Measurements from ENCODE around the gene PRKAR2B.
"Not testable (repeated sequence)": the region's sequence is repeated elsewhere in the genome, so short reads cannot be mapped to it uniquely, and the experiment has no call there.

The PRKAR2B gene

DNA sequence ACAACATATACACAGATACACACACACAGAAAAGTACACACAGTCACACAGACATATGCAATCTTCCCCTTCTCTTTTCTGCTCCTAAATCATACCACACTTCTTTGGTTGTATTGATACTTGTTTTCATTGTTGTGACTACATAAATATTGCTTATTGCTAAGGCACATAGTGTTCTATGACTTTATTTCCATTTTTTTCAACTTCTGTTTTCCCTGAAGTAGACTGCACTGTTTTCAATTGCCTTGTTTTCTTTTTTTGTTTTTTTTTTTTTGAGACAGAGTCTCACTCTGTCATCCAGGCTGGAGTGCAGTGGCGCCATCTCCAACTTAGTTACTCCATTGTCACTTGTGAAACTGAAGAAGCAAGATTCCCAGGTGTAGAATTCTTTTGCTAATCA lies 10.0 kb upstream of the PRKAR2B start:
- no peak for DNase-seq (ENCODE audit: low spot score)
- TF ChIP-seq CTCF (IDR thresholded peaks at IDR 0.05), result no peak
- no peak overlapping the region for H3K4me3 ChIP-seq
- no peak overlapping the region for H3K27ac ChIP-seq

GRCh38 chr7:107035446-107035845 lies 9.1 kb upstream of the PRKAR2B start:
- no peak for DNase-seq (ENCODE audit: low spot score)
- Histone ChIP-seq H3K4me3 (no peak overlapping the region), H3K27ac (no peak overlapping the region)
- no peak for TF ChIP-seq CTCF (IDR thresholded peaks at IDR 0.05)

DNA sequence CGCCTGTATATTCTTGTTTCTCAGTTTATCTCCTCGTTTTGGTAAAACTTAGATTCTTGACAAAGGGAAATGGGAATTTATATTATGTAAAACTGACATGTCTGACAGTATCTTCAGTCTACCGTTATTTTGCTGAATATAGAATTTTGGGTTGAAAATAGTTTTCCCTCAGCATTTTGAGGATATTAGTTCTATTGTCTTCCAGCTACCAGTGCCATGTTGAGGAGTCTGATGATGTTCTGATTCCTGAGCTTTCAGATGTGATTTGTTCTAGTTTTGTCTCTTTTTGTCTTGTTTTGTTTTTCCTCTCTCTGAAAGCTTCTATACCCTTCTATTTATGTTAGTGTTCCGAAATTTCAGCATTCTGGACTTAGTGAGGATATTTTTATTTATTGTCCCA lies 8.0 kb upstream of the PRKAR2B start:
- DNase-seq (ENCODE audit: low spot score), result no peak
- no peak for TF ChIP-seq CTCF (IDR thresholded peaks at IDR 0.05)
- H3K4me3 ChIP-seq, result no peak overlapping the region
- no peak overlapping the region for H3K27ac ChIP-seq

DNA sequence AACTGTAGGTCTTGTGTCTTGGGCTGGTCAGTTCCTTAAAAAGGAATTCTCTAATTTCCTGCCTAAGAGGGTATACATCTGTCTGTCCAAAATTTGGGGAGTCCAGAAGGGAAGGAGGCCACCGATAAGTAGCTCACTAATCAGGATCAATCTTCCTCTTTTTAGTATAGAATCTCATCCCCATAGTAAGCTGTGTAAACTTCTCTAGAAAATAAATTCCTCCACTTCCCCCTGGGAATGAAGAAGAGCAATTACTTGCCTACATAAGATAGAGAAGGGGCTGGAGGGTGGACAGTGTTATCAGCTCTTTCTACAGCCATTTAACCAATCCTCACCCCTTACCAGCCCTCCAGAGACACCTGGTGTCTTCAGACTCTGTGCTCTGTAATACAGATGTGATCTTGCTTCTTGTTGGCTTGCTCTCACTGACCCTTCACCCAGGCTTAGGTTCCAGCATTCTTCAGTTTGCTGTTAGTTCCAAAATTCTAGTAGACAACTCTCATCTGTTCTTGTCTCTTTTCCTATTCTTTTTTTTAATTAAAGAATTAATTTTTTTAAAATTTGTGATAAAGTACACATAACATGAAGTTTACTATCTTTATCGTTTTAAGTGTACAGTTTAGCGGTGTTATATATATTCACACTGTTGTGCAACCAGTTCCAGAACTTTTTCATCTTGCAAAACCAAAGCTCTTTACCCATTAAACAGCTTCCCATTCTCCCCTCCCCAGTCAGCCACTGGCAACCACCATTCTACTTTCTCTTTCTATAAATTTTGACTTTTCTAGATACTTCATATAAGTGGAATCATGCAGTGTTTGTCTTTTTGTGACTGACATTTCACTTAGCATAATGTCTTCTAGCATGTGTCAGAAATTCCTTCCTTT lies 6.5 kb upstream of the PRKAR2B start:
- Histone ChIP-seq H3K27ac (no peak overlapping the region), H3K4me3 (no peak overlapping the region)
- no peak for DNase-seq (ENCODE audit: low spot score)
- TF ChIP-seq CTCF (IDR thresholded peaks at IDR 0.05), result no peak

DNA sequence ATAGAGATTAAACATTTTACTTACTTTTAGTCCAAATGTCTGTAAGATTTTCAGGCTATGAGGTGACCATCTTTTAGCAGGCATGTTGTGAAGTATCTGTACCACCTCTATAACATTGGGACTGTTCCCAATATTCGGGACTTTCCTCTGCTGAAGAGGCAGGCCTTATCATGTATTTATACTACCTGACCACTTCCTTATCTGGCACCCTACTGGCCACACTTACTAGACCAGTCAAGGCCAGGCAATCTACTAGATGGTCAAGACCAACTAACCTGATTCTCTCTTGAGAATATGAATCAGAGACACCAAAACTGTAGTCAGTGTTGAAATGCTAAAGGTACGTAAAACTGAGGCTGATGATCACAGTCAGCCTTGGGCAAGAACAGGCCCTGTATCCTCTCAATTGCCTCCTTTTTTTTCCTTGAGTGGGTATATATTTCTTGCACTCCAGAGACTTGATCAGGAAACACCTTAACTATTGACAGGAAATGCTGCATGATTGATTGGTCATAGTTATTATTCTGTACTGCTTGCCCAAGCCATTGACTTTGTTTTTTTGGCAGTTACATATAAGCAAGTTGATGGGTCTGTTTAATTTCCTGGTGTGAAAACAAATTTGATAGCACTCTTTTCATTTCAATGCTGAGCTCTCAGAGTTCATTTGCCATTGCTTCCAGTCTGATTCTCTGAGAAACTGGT lies 5.2 kb upstream of the PRKAR2B start:
- no peak overlapping the region for H3K4me3 ChIP-seq
- no peak for DNase-seq (ENCODE audit: low spot score)
- H3K27ac ChIP-seq, result no peak overlapping the region
- no peak for TF ChIP-seq CTCF (IDR thresholded peaks at IDR 0.05)

DNA sequence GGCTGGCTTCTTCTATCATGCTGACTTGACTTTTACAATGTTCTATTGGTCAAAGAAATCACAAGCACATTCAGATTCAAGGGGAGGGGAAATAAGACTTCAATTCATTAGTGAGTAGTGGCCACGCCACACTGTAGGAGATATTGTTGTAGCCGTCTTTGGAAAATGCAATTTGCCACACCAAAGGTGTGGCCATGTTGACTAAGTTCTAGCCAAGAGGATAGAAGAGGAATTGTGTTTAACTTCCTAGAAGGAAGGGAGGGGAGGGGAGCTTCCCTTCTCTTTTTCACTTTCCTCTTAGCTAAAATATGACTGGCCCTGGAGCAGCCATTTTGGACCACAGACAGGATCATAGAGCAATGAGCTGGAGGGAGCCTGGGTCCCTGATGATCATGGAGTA lies 3.4 kb upstream of the PRKAR2B start:
- no peak overlapping the region for H3K4me3 ChIP-seq
- no peak overlapping the region for H3K27ac ChIP-seq
- TF ChIP-seq CTCF (IDR thresholded peaks at IDR 0.05), result no peak
- DNase-seq (ENCODE audit: low spot score), result no peak

DNA sequence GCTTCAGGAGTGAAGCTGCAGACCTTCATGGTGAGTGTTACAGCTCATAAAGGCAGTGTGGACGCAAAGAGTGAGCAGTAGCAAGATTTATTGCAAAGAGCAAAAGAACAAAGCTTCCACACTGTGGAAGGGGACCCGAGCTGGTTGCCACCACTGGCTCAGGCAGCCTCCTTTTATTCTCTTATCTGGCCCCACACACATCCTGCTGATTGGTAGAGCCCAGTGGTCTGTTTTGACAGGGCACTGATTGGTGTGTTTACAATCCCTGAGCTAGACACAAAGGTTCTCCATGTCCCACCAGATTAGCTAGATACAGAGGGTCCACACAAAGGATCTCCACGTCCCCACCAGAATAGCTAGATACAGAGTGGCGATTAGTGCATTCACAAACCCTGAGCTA lies 2.7 kb upstream of the PRKAR2B start:
- H3K4me3 ChIP-seq; DNase-seq (ENCODE audit: low spot score); H3K27ac ChIP-seq: not testable (repeated sequence)

- DNase-seq (ENCODE audit: low spot score); H3K27ac ChIP-seq; H3K4me3 ChIP-seq: not testable (repeated sequence)
These were observed 2.1 kb upstream of the PRKAR2B start for GRCh38 chr7:107042326-107042910.

Data from coronary artery (tissue), 2 donors.